NOMO-1 treated with DMSO at 0.1 percent for 48 hours (cell line): ENCODE measurements around the gene PTPRD.

Source experiments
- DNase-seq: peaks from one replicate; lab custom pipeline; 2025; ENCODE audit not compliant: unreplicated experiment; lab: John Stamatoyannopoulos, UW

The PTPRD gene

GRCh38 chr9:9790216-9790872 lies 822.5 kb downstream of the PTPRD start:
- DNase-seq: no peak

- no peak for DNase-seq
These were observed 829.1 kb downstream of the PTPRD start for GRCh38 chr9:9783711-9784110.

- no peak for DNase-seq
These were observed 829.6 kb downstream of the PTPRD start for GRCh38 chr9:9783211-9783610.

- no peak for DNase-seq
These were observed 834.5 kb downstream of the PTPRD start for GRCh38 chr9:9778293-9778692.

GRCh38 chr9:9774471-9774870 lies 838.3 kb downstream of the PTPRD start:
- DNase-seq: no peak

- no peak for DNase-seq
These were observed 841.5 kb downstream of the PTPRD start for GRCh38 chr9:9771314-9771713.

- no peak for DNase-seq
These were observed 848.0 kb downstream of the PTPRD start for GRCh38 chr9:9764821-9765220.

GRCh38 chr9:9754186-9754585 lies 858.6 kb downstream of the PTPRD start:
- DNase-seq: no peak

GRCh38 chr9:9753266-9753665 lies 859.5 kb downstream of the PTPRD start:
- no peak for DNase-seq

GRCh38 chr9:9752722-9753121 lies 860.1 kb downstream of the PTPRD start:
- no peak for DNase-seq

GRCh38 chr9:9751996-9752395 lies 860.8 kb downstream of the PTPRD start:
- DNase-seq: no peak

GRCh38 chr9:9750719-9751118 lies 862.1 kb downstream of the PTPRD start:
- DNase-seq: no peak

GRCh38 chr9:9749591-9749990 lies 863.2 kb downstream of the PTPRD start:
- DNase-seq: no peak

GRCh38 chr9:9747787-9748186 lies 865.0 kb downstream of the PTPRD start:
- DNase-seq: no peak

- no peak for DNase-seq
These were observed 866.0 kb downstream of the PTPRD start for GRCh38 chr9:9746826-9747225.

GRCh38 chr9:9743822-9744221 lies 869.0 kb downstream of the PTPRD start:
- no peak for DNase-seq

- no peak for DNase-seq
These were observed 882.6 kb downstream of the PTPRD start for GRCh38 chr9:9730174-9730573.

GRCh38 chr9:9729082-9729481 lies 883.7 kb downstream of the PTPRD start:
- DNase-seq: no peak

GRCh38 chr9:9719373-9720112 lies 893.3 kb downstream of the PTPRD start:
- no peak for DNase-seq

GRCh38 chr9:9718691-9719090 lies 894.1 kb downstream of the PTPRD start:
- DNase-seq: no peak

- no peak for DNase-seq
These were observed 933.4 kb downstream of the PTPRD start for GRCh38 chr9:9679433-9679832.

- no peak for DNase-seq
These were observed 938.3 kb downstream of the PTPRD start for GRCh38 chr9:9674461-9674860.

GRCh38 chr9:9670454-9670853 lies 942.3 kb downstream of the PTPRD start:
- DNase-seq: no peak
